Measurements from ENCODE around the gene STARD8. TPM values are rescaled to one million over a fixed set of nuclear protein-coding genes. Genes with fewer than 3 reads are reported as not detected.
A peak's percentile ranks its signal among the peaks of the same experiment; 100 is the strongest.

Gene STARD8
- total and polyA plus RNA-seq, 10 donors, result 1.9 to 35.2 (median 20.4) TPM

DNA sequence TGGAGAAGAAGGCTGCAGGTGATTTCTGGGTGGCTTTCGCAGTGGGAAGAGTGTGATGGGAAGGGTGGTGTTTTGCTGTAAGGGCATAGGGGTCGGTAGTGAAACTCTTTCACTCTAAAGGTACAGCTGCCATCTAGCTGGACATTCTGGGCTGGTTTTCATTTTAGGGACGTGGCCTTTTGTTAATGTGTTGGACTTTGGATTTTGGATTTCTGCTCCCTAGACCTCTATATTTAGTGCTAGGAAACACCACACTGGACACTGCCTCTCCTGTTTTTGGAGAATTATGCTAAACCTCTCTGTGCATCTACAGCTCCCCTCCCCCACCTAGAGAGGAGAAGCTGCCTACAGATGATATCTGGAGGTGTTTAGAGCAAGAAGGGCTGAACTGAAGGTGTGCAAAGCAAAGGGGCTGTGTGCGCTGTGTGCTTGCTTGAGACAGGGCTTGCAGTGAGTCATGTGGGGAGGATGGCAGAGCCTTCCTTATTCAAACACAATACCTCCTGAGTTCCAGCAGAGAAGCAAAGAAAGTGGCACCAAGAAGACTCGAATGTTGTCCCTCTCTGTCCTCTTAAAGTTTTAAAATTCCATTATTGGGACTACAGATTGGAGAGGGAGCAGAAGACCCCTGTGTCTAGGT lies 47.9 kb downstream of the STARD8 start:
- H3K4me1 ChIP-seq, result peaks cover 0 to 68% (median 11%) of the 10 kb centered on the region in 6 donors
- H3K27ac ChIP-seq, result peak overlapping the region in 5 of 8 donors; percentile 83 to 89 (median 85)
- H3K9me3 ChIP-seq, result no peaks in the 10 kb centered on the region
- intact Hi-C loops (cut with DNase I; ENCODE audit: low total_unique reads), result no loop called here
- 46 to 56% (median 56%) methylated on average over 4 to 5 of the region's 5 CpGs for WGBS, 5 donors
- peak; percentile 57 for DNase-seq
- TF ChIP-seq, protein P1, sequence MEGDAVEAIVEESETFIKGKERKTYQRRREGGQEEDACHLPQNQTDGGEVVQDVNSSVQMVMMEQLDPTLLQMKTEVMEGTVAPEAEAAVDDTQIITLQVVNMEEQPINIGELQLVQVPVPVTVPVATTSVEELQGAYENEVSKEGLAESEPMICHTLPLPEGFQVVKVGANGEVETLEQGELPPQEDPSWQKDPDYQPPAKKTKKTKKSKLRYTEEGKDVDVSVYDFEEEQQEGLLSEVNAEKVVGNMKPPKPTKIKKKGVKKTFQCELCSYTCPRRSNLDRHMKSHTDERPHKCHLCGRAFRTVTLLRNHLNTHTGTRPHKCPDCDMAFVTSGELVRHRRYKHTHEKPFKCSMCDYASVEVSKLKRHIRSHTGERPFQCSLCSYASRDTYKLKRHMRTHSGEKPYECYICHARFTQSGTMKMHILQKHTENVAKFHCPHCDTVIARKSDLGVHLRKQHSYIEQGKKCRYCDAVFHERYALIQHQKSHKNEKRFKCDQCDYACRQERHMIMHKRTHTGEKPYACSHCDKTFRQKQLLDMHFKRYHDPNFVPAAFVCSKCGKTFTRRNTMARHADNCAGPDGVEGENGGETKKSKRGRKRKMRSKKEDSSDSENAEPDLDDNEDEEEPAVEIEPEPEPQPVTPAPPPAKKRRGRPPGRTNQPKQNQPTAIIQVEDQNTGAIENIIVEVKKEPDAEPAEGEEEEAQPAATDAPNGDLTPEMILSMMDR (IDR thresholded peaks at IDR 0.05 in 8 of 11, conservative IDR thresholded peaks at IDR 0.05 in 3 of 11), result no peak
- no peak for TF ChIP-seq POLR2AphosphoS5 (IDR thresholded peaks at IDR 0.05)
- TF ChIP-seq POLR2A (IDR thresholded peaks at IDR 0.05), result no peak
- peak overlapping the region in 6 of 8 donors; percentile 41 to 71 (median 48) for H3K4me3 ChIP-seq
- no peaks in the 10 kb centered on the region for H3K36me3 ChIP-seq
- peaks cover 0 to 28% (median 4%) of the 10 kb centered on the region in 7 donors for H3K27me3 ChIP-seq (replicated peaks in 1 of 7)

DNA sequence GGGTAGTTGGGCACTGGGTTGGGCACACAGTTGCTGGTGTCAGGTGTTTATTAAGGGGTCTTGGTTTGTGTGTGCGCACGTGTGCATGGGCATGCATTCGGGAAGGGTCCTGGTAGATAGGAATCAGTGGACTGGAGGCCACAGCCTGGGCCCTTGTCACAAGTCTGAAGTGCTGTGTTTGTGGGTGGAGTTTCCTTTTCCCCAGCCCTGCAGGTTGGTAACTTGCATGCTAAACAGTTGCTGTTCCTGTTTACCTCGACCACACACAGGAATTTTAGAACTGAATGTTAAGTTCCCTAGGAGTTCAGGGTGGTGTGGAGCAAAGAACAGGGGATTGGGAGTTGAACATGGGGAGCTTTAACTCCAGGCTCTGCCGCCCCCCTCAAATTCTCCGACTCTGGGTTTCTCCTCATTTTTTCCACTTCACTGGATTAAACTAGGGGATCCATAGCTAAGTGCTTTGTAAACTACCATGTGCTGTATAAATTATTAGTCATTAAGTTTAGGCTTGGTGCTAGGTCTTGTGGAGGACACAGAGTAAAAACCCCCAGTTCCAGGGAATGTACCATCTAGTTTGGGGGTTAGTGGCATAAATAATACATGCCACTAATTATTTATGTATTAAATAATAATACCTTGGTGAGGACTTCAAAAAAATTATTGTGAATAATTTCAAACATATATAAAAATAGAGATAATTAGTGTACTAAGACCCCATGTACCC lies 49.0 kb downstream of the STARD8 start:
- Histone ChIP-seq H3K27me3 (replicated peaks in 1 of 7) (peaks cover 0 to 34% (median 4%) of the 10 kb centered on the region in 7 donors), H3K4me1 (peaks cover 0 to 79% (median 11%) of the 10 kb centered on the region in 6 donors), H3K36me3 (no peaks in the 10 kb centered on the region), H3K9me3 (no peaks in the 10 kb centered on the region), H3K27ac (peak overlapping the region in 7 of 8 donors; percentile 13 to 89 (median 85)), H3K4me3 (peak overlapping the region in 2 of 8 donors; percentile 61 to 71)
- intact Hi-C loops (cut with DNase I; ENCODE audit: low total_unique reads), result no loop called here
- WGBS, 5 donors, result 42 to 54% (median 50%) methylated on average over 6 of the region's 6 CpGs
- peak; percentile 71 for DNase-seq
- TF ChIP-seq POLR2AphosphoS5 (IDR thresholded peaks at IDR 0.05), result peak in 1 of 3 donors; percentile 54
- TF ChIP-seq POLR2A (IDR thresholded peaks at IDR 0.05), result no peak

DNA sequence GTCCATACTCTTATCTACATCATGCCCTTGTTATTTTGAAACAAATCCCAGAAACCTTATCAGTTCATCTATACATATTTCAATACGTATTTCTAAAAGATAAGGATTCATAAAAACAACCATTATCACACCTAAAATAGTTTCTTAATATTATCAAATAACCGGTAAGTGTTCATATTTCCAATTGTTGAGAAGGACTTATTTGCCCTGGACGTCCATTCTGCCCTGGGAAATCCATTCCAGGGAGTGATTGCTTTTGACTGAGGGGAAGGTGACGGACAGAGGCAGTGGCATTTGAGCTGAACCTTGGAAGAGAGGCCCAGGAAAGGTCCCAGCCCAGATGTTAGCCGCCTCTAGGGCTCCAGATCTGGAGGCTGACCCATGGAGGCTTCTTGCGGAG lies 49.6 kb downstream of the STARD8 start:
- peak overlapping the region in 1 of 8 donors; percentile 24 for H3K4me3 ChIP-seq
- 56 to 73% (median 61%) methylated on average over 4 to 6 of the region's 6 CpGs for WGBS, 5 donors
- H3K9me3 ChIP-seq, result no peaks in the 10 kb centered on the region
- TF ChIP-seq, protein P1 (IDR thresholded peaks at IDR 0.05 in 8 of 11, conservative IDR thresholded peaks at IDR 0.05 in 3 of 11), result no peak
- H3K4me1 ChIP-seq, result peaks cover 0 to 83% (median 11%) of the 10 kb centered on the region in 6 donors
- no peaks in the 10 kb centered on the region for H3K36me3 ChIP-seq
- intact Hi-C loops (cut with DNase I; ENCODE audit: low total_unique reads), result no loop called here
- H3K27ac ChIP-seq, result peak overlapping the region in 7 of 8 donors; percentile 26 to 89 (median 85)
- DNase-seq, result no peak
- H3K27me3 ChIP-seq (replicated peaks in 1 of 7), result peaks cover 0 to 40% (median 4%) of the 10 kb centered on the region in 7 donors

DNA sequence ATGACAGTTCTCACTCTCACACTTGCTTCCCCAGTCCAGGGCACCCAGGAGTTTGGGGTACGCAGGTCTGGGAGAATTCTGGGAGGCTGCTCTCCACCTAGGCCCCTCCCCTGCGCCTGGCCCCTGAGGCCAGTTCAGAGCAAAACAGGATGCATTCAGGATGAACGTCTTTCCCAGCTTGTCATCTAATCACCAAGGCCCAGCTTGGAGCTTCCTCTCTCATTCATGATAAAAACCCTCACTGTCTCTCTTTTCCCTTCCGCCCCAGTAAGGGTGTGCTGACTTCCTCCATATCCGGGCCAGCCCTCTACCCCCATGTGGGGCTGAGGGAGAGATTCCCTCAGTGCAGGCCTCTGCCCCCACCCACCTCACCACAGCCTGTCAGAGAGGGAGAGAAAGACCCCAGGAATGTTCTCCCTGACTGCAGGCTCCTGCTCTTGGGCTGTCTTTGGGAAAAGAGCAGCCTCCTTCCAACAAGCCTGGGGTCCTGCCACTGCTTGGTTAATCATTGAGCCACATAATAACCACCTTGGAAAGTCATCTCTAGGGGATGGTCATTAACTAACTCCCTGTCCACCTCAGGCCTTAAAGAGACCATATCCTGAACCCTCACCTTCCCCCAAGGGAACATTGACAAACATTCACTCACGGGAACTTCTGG lies 50.1 kb downstream of the STARD8 start:
- Histone ChIP-seq H3K9me3 (no peaks in the 10 kb centered on the region), H3K27ac (peak overlapping the region in 7 of 8 donors; percentile 26 to 89 (median 85)), H3K4me1 (peaks cover 0 to 89% (median 11%) of the 10 kb centered on the region in 6 donors), H3K4me3 (peak overlapping the region in 1 of 8 donors; percentile 24), H3K27me3 (replicated peaks in 1 of 7) (peaks cover 0 to 40% (median 4%) of the 10 kb centered on the region in 7 donors), H3K36me3 (no peaks in the 10 kb centered on the region)
- intact Hi-C loops (cut with DNase I; ENCODE audit: low total_unique reads), result no loop called here
- TF ChIP-seq POLR2A (IDR thresholded peaks at IDR 0.05) (no peak), POLR2AphosphoS5 (IDR thresholded peaks at IDR 0.05) (peak in 2 of 3 donors; percentile 26 to 39)
- TF ChIP-seq, protein P1 (IDR thresholded peaks at IDR 0.05 in 8 of 11, conservative IDR thresholded peaks at IDR 0.05 in 3 of 11), result no peak
- peak; percentile 44 for DNase-seq
- WGBS, 5 donors, result 23 to 48% (median 38%) methylated on average over 5 to 6 of the region's 6 CpGs
